Inflammatory macrophage treated with lipopolysaccharide for 1 hour (primary cell): ENCODE measurements around the gene PDGFC.

Experiments used
- DNase-seq, 2 donors: peaks; one replicate each; pipeline ENCODE4 v3.0.0-alpha.2; 2020 to 2022

Gene PDGFC

GRCh38 chr4:156972379-156973015 is 898 bp upstream of the PDGFC start:
- peak; percentile 79 to 86 for DNase-seq

- no peak for DNase-seq
These were observed 379 bp downstream of the PDGFC start for GRCh38 chr4:156971165-156971675.

- DNase-seq = peak; percentile 66 to 69
These were observed 966 bp downstream of the PDGFC start for GRCh38 chr4:156970501-156971164.

- DNase-seq = no peak
These were observed 1.7 kb downstream of the PDGFC start for GRCh38 chr4:156969911-156970310.

GRCh38 chr4:156969101-156969500 is 2.5 kb downstream of the PDGFC start:
- no peak for DNase-seq

- DNase-seq = peak; percentile 85 to 91
These were observed 3.1 kb downstream of the PDGFC start for GRCh38 chr4:156968479-156968984.

DNA sequence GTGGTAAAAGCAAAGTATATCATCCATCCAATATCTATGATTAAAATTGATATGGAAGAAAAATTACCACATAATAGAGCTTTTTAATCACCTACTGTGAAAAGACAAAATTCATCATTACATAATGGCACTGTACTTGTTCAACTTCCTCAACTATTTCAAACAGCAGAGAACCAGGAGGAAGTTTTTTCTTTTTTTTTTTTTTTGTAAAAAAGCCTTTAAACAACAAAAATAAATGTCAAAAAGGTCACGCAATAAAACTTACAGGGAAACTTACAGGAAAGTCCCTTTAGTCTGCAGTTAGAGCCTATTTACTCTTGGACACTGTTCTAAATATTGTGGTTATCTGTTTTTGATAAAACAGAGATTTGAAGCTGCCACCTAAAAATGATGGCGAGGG is 4.8 kb downstream of the PDGFC start:
- DNase-seq = peak; percentile 68 to 82

- no peak for DNase-seq
These were observed 8.2 kb downstream of the PDGFC start for GRCh38 chr4:156963419-156963818.

GRCh38 chr4:156962528-156962974 is 9.0 kb downstream of the PDGFC start:
- no peak for DNase-seq

GRCh38 chr4:156962058-156962358 is 9.6 kb downstream of the PDGFC start:
- DNase-seq = no peak

GRCh38 chr4:156961196-156962057 is 10.2 kb downstream of the PDGFC start:
- no peak for DNase-seq

GRCh38 chr4:156959298-156959702 is 12.3 kb downstream of the PDGFC start:
- DNase-seq = no peak

GRCh38 chr4:156958276-156959074 is 13.1 kb downstream of the PDGFC start:
- DNase-seq = no peak

GRCh38 chr4:156957556-156957955 is 14.0 kb downstream of the PDGFC start:
- DNase-seq = no peak

- DNase-seq = no peak
These were observed 14.7 kb downstream of the PDGFC start for GRCh38 chr4:156956826-156957368.

- no peak for DNase-seq
These were observed 15.2 kb downstream of the PDGFC start for GRCh38 chr4:156956359-156956758.

DNA sequence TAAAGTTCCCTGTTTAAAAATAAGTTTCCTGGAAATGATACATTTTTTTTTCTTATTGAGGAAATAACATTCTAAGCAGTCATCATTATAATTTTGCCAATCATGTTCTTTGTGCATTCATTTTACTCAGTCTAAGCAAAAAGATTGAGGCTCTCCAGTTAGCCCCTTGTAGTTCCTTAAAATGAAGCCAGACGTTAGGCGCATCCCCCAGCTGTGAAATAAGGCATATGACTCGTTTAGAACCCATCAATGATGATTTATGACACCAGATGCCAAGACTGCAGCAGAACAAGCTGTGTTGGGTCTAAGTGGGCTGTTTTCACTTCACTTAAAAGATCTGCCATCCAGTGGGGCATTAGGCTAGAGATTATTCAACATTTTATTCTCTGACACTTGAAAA is 17.0 kb downstream of the PDGFC start:
- DNase-seq = peak in 1 of 2 donors; percentile 58

GRCh38 chr4:156953951-156954350 is 17.6 kb downstream of the PDGFC start:
- DNase-seq = no peak

DNA sequence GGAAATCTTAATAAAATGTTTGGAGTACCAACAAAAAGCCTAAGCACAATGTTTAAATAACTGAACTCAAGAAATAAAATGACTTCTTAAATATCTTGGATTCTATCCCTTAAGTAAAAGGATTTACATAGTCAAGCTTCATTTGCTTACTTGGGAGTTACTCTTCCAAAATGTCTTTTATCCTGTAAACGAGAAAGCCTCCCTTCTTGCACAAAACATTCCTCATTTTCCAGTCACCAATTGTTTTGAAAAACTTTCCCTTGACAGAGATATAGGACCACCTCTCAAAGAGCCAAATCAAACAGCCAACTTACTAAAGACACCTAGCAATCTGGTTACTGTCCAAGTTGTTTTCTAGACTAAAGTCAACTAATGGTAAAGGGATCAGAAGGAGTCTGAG is 18.6 kb downstream of the PDGFC start:
- DNase-seq = no peak

GRCh38 chr4:156952078-156952759 is 19.4 kb downstream of the PDGFC start:
- no peak for DNase-seq

GRCh38 chr4:156950948-156951347 is 20.7 kb downstream of the PDGFC start:
- no peak for DNase-seq

DNA sequence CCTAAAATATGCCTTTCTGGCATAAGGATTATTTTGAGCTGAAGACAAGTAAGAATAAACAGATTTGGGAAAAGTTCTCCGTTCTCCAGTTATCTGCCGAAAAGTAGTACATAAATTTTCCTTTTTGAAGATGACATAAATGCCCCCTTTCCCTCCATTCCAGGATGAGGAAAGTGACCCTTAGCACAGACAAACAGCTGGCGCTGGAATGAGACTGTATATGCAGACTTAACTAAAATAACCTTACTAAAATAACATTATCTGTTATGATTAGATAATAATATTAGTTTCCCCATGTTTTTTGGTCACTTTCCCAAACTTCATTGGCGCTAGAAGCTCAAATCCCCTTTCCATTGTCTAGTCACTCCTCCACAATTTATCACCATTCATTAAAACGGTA is 21.5 kb downstream of the PDGFC start:
- DNase-seq = no peak
